Colonic mucosa (tissue), 4 donors: Measurements from ENCODE around the gene MSH2. TPM values are rescaled to one million over a fixed set of nuclear protein-coding genes. Genes with fewer than 3 reads are reported as not detected.

Experiments
- DNase-seq: peaks from one replicate; pipeline ENCODE4 v3.0.0-alpha.2; 2020
- H3K27ac ChIP-seq: fragments of 200-600 bp; one replicate; pipeline ENCODE4 v1.8.0; 2021
- H3K27me3 ChIP-seq: fragments of 200-600 bp; one replicate; pipeline ENCODE4 v1.8.0; 2021
- H3K36me3 ChIP-seq: fragments of 200-600 bp; one replicate; pipeline ENCODE4 v1.8.0; 2021
- H3K4me1 ChIP-seq: fragments of 200-600 bp; one replicate; pipeline ENCODE4 v1.8.0; 2021; ENCODE audit warnings: mild to moderate bottlenecking
- H3K4me3 ChIP-seq: fragments of 200-600 bp; one replicate; pipeline ENCODE4 v1.8.0; 2021
- H3K9ac ChIP-seq, 2 donors: one replicate each; pipeline ENCODE4 v1.7.0; 2013; ENCODE audit warnings: control low read depth in 2 of 2, low read depth in 2 of 2, low read length in 2 of 2
- H3K9me3 ChIP-seq: fragments of 200-600 bp; one replicate; pipeline ENCODE4 v1.8.0; 2021
- CTCF ChIP-seq: fragments of 200-600 bp; IDR thresholded peaks from one replicate; pipeline ENCODE4 v1.8.0; 2022; ENCODE audit warnings: antibody characterized with exemption, mild to moderate bottlenecking
- intact Hi-C: fragments of 100-400 bp; cut with DNase I; formaldehyde crosslinking; loops from one replicate; pipeline ENCODE4 v1.14.1; 2022
- total RNA-seq, 2 donors: library from RNA; stranded (reverse); fragmentation: NEBNext Ultra II Directional in 1 of 2; extraction: Animal tissue kit (Norgen Biotek cat#: 25700) in 1 of 2; gene quantifications; one replicate each; pipeline ENCODE4 v1.2.1, GENCODE V29; 2021
- donor health status: healthy.
- donor health status: DM: no; HTN: no; CAD: no.
- donor health status: DM: no; HTN: no; CAD: no.

The MSH2 gene
- total RNA-seq, 2 donors from 2014 or later: 16.5 to 35.1 TPM

DNA sequence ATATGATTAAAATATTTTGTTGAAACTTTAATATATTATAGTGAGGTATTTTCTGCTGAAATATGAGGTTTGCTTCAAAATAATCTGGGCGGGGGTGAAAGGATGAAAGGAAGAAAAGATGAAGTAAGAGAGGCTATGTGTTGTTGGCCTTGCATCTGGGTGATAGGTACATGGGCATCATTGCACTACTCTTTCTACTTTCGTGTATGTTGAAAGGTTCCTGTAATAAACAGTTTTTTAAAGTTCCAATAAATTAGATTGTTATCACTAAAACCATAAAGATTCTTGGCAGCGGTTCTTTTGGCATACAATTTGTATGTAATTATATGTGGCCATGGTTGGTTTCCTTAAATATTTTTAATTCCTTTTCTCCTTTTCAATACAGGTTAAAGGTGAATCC is 23.6 kb upstream of the MSH2 start:
- no peak for DNase-seq
- Histone ChIP-seq H3K9ac (peak overlapping the region in 1 of 2 donors; percentile 26), H3K27ac (no peak overlapping the region), H3K9me3 (no peaks in the 10 kb centered on the region), H3K4me1 (no peaks in the 10 kb centered on the region), H3K4me3 (no peak overlapping the region), H3K36me3 (no peaks in the 10 kb centered on the region), H3K27me3 (no peaks in the 10 kb centered on the region)
- intact Hi-C loops: no loop called here
- no peak for TF ChIP-seq CTCF

- no peaks in the 10 kb centered on the region for H3K4me1 ChIP-seq
- peak overlapping the region; percentile 11 for H3K27ac ChIP-seq
- no peaks in the 10 kb centered on the region for H3K9me3 ChIP-seq
- no peak for TF ChIP-seq CTCF
- H3K36me3 ChIP-seq: no peaks in the 10 kb centered on the region
- no peaks in the 10 kb centered on the region for H3K27me3 ChIP-seq
- intact Hi-C loops: no loop called here
- H3K4me3 ChIP-seq: no peak overlapping the region
- DNase-seq: no peak
- H3K9ac ChIP-seq: no peak overlapping the region
Observed at GRCh38 chr2:47381408-47381807, 21.5 kb upstream of the MSH2 start.

- Histone ChIP-seq H3K4me3 (no peak overlapping the region), H3K27ac (no peak overlapping the region), H3K27me3 (no peaks in the 10 kb centered on the region), H3K9ac (no peak overlapping the region), H3K4me1 (no peaks in the 10 kb centered on the region), H3K36me3 (no peaks in the 10 kb centered on the region), H3K9me3 (no peaks in the 10 kb centered on the region)
- intact Hi-C loops: no loop called here
- no peak for TF ChIP-seq CTCF
- DNase-seq: no peak
Observed at GRCh38 chr2:47386551-47386950, 16.4 kb upstream of the MSH2 start.

DNA sequence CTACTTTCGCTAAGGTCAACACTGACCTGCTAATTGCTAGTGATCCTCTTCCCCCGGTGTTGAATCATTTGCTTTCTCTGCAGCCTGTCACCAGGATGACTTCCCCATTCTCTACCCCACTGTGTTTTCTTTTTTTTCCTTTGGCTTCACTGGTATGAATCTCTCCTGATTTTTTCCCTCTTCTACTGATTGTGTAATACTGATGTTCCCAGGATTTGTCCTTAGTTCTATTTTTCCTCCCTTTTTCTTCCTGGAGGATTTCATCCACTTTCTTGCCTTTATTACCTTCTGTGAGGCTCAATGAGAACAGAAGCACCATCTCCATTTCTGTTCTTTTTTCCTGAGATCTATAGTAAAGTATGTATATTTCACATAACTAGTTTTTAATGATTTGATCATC is 14.1 kb upstream of the MSH2 start:
- no peaks in the 10 kb centered on the region for H3K36me3 ChIP-seq
- no peak for DNase-seq

GRCh38 chr2:47389692-47390091 is 13.3 kb upstream of the MSH2 start:
- Histone ChIP-seq H3K9ac (no peak overlapping the region), H3K36me3 (no peaks in the 10 kb centered on the region), H3K4me3 (no peak overlapping the region), H3K4me1 (no peaks in the 10 kb centered on the region), H3K27me3 (no peaks in the 10 kb centered on the region), H3K9me3 (no peaks in the 10 kb centered on the region), H3K27ac (no peak overlapping the region)
- TF ChIP-seq CTCF: no peak
- DNase-seq: no peak
- intact Hi-C loops: loop anchor here (2.0 kb wide), 1 partner anchor 55 kb away; no protein-coding TSS in a partner anchor

More for the DNA sequence above, 14.1 kb upstream of the MSH2 start:
- H3K9me3 ChIP-seq: no peaks in the 10 kb centered on the region
- intact Hi-C loops: loop anchor here (2.0 kb wide), 1 partner anchor 54 kb away; no protein-coding TSS in a partner anchor
- H3K27ac ChIP-seq: no peak overlapping the region
- no peak overlapping the region for H3K4me3 ChIP-seq
- no peaks in the 10 kb centered on the region for H3K4me1 ChIP-seq
- H3K27me3 ChIP-seq: no peaks in the 10 kb centered on the region
- H3K9ac ChIP-seq: peak overlapping the region in 1 of 2 donors; percentile 12
- TF ChIP-seq CTCF: no peak
